Measurements from ENCODE around the gene SDS.

Gene SDS

GRCh38 chr12:113448873-113449272 lies 45.2 kb upstream of the SDS start:
- TF ChIP-seq YY1 (IDR thresholded peaks at IDR 0.05; ENCODE audit: low read depth) (no peak), FOXM1 (IDR thresholded peaks at IDR 0.05; ENCODE audit: borderline replicate concordance, low read depth) (no peak), NFIC (IDR thresholded peaks at IDR 0.05) (no peak), EP300 (IDR thresholded peaks at IDR 0.05; ENCODE audit: borderline replicate concordance) (no peak), USF1 (IDR thresholded peaks at IDR 0.05) (no peak), TEAD4 (IDR thresholded peaks at IDR 0.05) (no peak), TAF1 (IDR thresholded peaks at IDR 0.05; ENCODE audit: low read depth) (no peak), REST (IDR thresholded peaks at IDR 0.05; ENCODE audit: low read depth) (no peak)

- TF ChIP-seq EP300 (IDR thresholded peaks at IDR 0.05; ENCODE audit: borderline replicate concordance) (no peak), TAF1 (IDR thresholded peaks at IDR 0.05; ENCODE audit: low read depth) (no peak)
These were observed 42.0 kb upstream of the SDS start for GRCh38 chr12:113445544-113446171.

GRCh38 chr12:113443030-113443539 lies 39.4 kb upstream of the SDS start:
- TF ChIP-seq USF1 (IDR thresholded peaks at IDR 0.05) (0 out of 2 replicates have a peak, but pooled peaks have one; percentile 28), YY1 (IDR thresholded peaks at IDR 0.05; ENCODE audit: low read depth) (no peak), EP300 (IDR thresholded peaks at IDR 0.05; ENCODE audit: borderline replicate concordance) (no peak), TAF1 (IDR thresholded peaks at IDR 0.05; ENCODE audit: low read depth) (no peak), MAX (IDR thresholded peaks at IDR 0.05) (no peak), EGR1 (IDR thresholded peaks at IDR 0.05) (no peak), TEAD4 (IDR thresholded peaks at IDR 0.05) (no peak), CEBPB (IDR thresholded peaks at IDR 0.05) (no peak)

GRCh38 chr12:113440947-113441782 lies 37.5 kb upstream of the SDS start:
- TF ChIP-seq TAF1 (IDR thresholded peaks at IDR 0.05; ENCODE audit: low read depth) (no peak), NFIC (IDR thresholded peaks at IDR 0.05) (no peak), USF1 (IDR thresholded peaks at IDR 0.05) (no peak), TEAD4 (IDR thresholded peaks at IDR 0.05) (no peak), REST (IDR thresholded peaks at IDR 0.05; ENCODE audit: low read depth) (no peak), EP300 (IDR thresholded peaks at IDR 0.05; ENCODE audit: borderline replicate concordance) (no peak), CREB1 (IDR thresholded peaks at IDR 0.05; ENCODE audit: low read depth) (no peak), EGR1 (IDR thresholded peaks at IDR 0.05) (no peak), MAX (IDR thresholded peaks at IDR 0.05) (no peak), TCF12 (IDR thresholded peaks at IDR 0.05; ENCODE audit: low read depth) (no peak)

GRCh38 chr12:113440336-113440735 lies 36.6 kb upstream of the SDS start:
- no peak for TF ChIP-seq RAD21 (IDR thresholded peaks at IDR 0.05; ENCODE audit: low read depth)
- no peak for TF ChIP-seq TCF12 (IDR thresholded peaks at IDR 0.05; ENCODE audit: low read depth)
- TF ChIP-seq FOXM1 (IDR thresholded peaks at IDR 0.05; ENCODE audit: borderline replicate concordance, low read depth) = no peak
- no peak for TF ChIP-seq TEAD4 (IDR thresholded peaks at IDR 0.05)
- no peak for TF ChIP-seq EGR1 (IDR thresholded peaks at IDR 0.05)
- no peak for TF ChIP-seq YY1 (IDR thresholded peaks at IDR 0.05; ENCODE audit: low read depth)

- TF ChIP-seq TAF1 (IDR thresholded peaks at IDR 0.05; ENCODE audit: low read depth) (no peak), RAD21 (IDR thresholded peaks at IDR 0.05; ENCODE audit: low read depth) (peak; percentile 73), CEBPB (IDR thresholded peaks at IDR 0.05) (no peak), NFIC (IDR thresholded peaks at IDR 0.05) (no peak), YY1 (IDR thresholded peaks at IDR 0.05; ENCODE audit: low read depth) (no peak)
These were observed 35.9 kb upstream of the SDS start for GRCh38 chr12:113439606-113440030.
